Measurements from ENCODE around the gene RNF151.
A peak's percentile ranks its signal among the peaks of the same experiment; 100 is the strongest.

Gene RNF151

GRCh38 chr16:1940273-1941161 lies 26.1 kb upstream of the RNF151 start:
- Histone ChIP-seq H4K12ac (ENCODE audit: low read depth, low read length) (no peak overlapping the region), H3K18ac (ENCODE audit: low read length) (no peak overlapping the region), H3K27me3 (ENCODE audit: insufficient read depth, low read length) (no peaks in the 10 kb centered on the region), H2AK5ac (ENCODE audit: low read length) (no peak overlapping the region), H3K4ac (ENCODE audit: low read depth, low read length) (no peak overlapping the region), H3K23ac (ENCODE audit: low read length) (no peak overlapping the region), H3K9me3 (ENCODE audit: insufficient read depth, low read depth, low read length) (peaks cover 5% of the 10 kb centered on the region), H4K8ac (ENCODE audit: low read depth, low read length) (no peak overlapping the region), H3K27ac (ENCODE audit: low read depth, low read length) (no peak overlapping the region), H2BK5ac (ENCODE audit: low read depth, low read length, poor library complexity) (no peak overlapping the region), H3K79me1 (ENCODE audit: low read length) (peaks cover 7% of the 10 kb centered on the region), H3K14ac (ENCODE audit: low read length) (no peak overlapping the region), H3K79me2 (ENCODE audit: control insufficient read depth, insufficient read depth, low read length, poor library complexity) (peaks cover 3% of the 10 kb centered on the region), H3K4me3 (ENCODE audit: low read depth, low read length) (no peak overlapping the region), H3K4me1 (ENCODE audit: control insufficient read depth in 1 of 2, insufficient read depth in 2 of 2, low read length in 2 of 2) (peaks cover 22 to 26% of the 10 kb centered on the region in 2 experiments), H4K91ac (ENCODE audit: low read depth, low read length) (no peak overlapping the region), H2AFZ (ENCODE audit: insufficient read depth, low read length, poor library complexity) (no peak overlapping the region), H3K36me3 (ENCODE audit: control insufficient read depth in 1 of 2, insufficient read depth in 2 of 2, low read length in 2 of 2) (peaks cover 24 to 27% of the 10 kb centered on the region in 2 experiments), H2BK120ac (ENCODE audit: insufficient read depth, low read length, poor library complexity) (no peak overlapping the region), H3K9ac (ENCODE audit: low read length) (no peak overlapping the region), H3K4me2 (ENCODE audit: low read length) (no peak overlapping the region), H2BK12ac (ENCODE audit: low read length) (no peak overlapping the region)
- WGBS (ENCODE audit: extremely low coverage, insufficient coverage, insufficient read length): no CpG with 5 or more reads among the region's 23 CpGs
- peak; percentile 78 to 80 for DNase-seq

DNA sequence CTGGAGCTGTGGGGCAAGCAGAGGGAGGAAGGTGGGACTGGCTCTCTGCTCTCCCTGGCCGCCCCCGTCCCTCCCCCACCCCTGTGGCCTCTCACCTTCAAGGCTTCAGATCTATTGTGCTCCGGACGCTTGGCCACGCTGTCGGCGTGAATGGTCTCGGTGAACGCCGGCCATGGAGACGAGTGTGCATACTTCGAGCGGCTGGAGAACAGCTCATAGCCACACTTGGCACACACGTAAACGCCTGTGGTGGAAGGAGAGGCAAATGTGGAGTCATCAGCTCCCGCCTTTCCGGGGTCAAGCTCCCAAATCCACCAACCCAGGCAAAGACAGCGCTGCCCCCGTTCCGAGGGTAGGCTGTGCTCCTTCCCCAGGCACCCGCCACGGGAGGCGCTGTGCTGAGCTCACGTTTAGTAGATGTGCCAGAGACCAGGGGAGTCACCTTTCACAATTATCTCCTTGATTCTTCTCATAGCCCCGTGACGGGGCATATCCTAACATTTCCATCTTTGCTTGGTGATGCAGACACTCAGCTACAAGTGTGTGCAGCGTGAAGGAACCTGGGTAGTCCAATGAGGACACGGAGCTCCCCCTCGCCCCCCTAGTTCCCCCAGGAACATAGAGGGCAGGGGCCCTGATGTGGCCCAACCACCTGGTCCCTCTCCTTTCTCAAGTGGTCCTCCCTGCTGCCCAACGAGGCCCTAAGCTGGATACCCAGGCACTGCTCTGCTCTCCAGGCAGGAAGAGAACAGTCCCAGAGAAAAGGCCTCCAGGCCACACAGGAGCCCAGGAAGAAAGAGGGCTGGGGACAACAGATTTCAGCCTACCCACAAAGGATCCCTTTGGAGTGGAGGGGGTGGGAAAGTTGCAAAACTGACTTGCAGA lies 25.3 kb upstream of the RNF151 start:
- Histone ChIP-seq H4K12ac (ENCODE audit: low read depth, low read length) (no peak overlapping the region), H3K27me3 (ENCODE audit: insufficient read depth, low read length) (no peaks in the 10 kb centered on the region), H3K9me3 (ENCODE audit: insufficient read depth, low read depth, low read length) (peaks cover 7% of the 10 kb centered on the region), H4K8ac (ENCODE audit: low read depth, low read length) (peak overlapping the region; percentile 32), H3K36me3 (ENCODE audit: control insufficient read depth in 1 of 2, insufficient read depth in 2 of 2, low read length in 2 of 2) (peaks cover 24 to 27% of the 10 kb centered on the region in 2 experiments), H2BK12ac (ENCODE audit: low read length) (no peak overlapping the region), H4K91ac (ENCODE audit: low read depth, low read length) (peak overlapping the region; percentile 21), H3K79me1 (ENCODE audit: low read length) (peaks cover 7% of the 10 kb centered on the region), H3K4me2 (ENCODE audit: low read length) (peak overlapping the region; percentile 92), H3K27ac (ENCODE audit: low read depth, low read length) (peak overlapping the region; percentile 39), H3K79me2 (ENCODE audit: control insufficient read depth, insufficient read depth, low read length, poor library complexity) (peaks cover 3% of the 10 kb centered on the region), H3K9ac (ENCODE audit: low read length) (no peak overlapping the region), H2AK5ac (ENCODE audit: low read length) (no peak overlapping the region), H3K23ac (ENCODE audit: low read length) (no peak overlapping the region), H2BK5ac (ENCODE audit: low read depth, low read length, poor library complexity) (peak overlapping the region; percentile 6), H3K18ac (ENCODE audit: low read length) (peak overlapping the region; percentile 34), H3K4me3 (ENCODE audit: low read depth, low read length) (no peak overlapping the region), H3K4ac (ENCODE audit: low read depth, low read length) (peak overlapping the region; percentile 2), H2BK120ac (ENCODE audit: insufficient read depth, low read length, poor library complexity) (no peak overlapping the region), H3K14ac (ENCODE audit: low read length) (no peak overlapping the region), H2AFZ (ENCODE audit: insufficient read depth, low read length, poor library complexity) (no peak overlapping the region), H3K4me1 (ENCODE audit: control insufficient read depth in 1 of 2, insufficient read depth in 2 of 2, low read length in 2 of 2) (peaks cover 22 to 26% of the 10 kb centered on the region in 2 experiments)
- no CpG with 5 or more reads among the region's 30 CpGs for WGBS (ENCODE audit: extremely low coverage, insufficient coverage, insufficient read length)
- DNase-seq: peak; percentile 83

DNA sequence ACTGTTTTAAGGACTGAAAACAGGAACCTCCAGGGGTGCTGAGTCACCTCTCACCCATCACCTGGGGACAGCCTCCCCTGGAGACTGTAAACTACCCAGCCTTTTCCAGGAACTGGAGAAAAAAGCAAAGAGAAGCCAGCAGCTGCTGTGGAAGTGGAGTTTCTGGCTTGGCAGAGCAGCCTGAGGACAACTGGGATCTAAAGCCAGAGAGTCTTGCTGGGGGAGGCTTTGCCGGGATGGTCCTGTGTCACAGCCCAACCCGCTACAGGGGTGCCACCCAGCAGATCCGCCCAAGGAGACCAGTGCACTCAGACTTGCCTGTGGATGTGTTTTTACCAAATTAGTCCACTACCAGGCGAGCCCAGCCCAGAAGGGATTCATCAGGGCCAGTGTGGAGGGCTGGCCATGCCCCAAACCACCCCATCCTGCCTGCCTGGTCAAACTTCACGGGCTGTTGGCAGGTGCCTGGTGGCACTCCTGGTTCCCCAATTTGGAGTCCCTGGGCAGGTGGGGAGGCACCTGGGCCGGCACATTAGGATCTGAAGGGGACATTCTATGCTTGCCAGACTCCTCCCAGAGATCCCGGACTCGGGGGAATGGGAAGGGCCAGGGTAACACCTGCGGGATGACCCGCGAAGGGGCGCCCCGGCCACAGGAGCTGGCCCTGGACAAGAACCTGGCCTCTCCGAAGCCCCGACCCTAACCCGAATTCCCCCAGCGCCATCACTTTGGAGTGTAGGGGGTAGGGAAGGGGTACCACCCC lies 24.4 kb upstream of the RNF151 start:
- peak overlapping the region; percentile 76 for H3K14ac ChIP-seq (ENCODE audit: low read length)
- no peak overlapping the region for H3K4ac ChIP-seq (ENCODE audit: low read depth, low read length)
- peak overlapping the region; percentile 73 for H3K9ac ChIP-seq (ENCODE audit: low read length)
- peak overlapping the region; percentile 90 for H4K8ac ChIP-seq (ENCODE audit: low read depth, low read length)
- peak overlapping the region; percentile 35 for H2BK120ac ChIP-seq (ENCODE audit: insufficient read depth, low read length, poor library complexity)
- H2BK5ac ChIP-seq (ENCODE audit: low read depth, low read length, poor library complexity): peak overlapping the region; percentile 35
- peak overlapping the region; percentile 75 for H3K18ac ChIP-seq (ENCODE audit: low read length)
- peaks cover 3% of the 10 kb centered on the region for H3K79me2 ChIP-seq (ENCODE audit: control insufficient read depth, insufficient read depth, low read length, poor library complexity)
- DNase-seq: peak; percentile 79 to 87
- no CpG with 5 or more reads among the region's 17 CpGs for WGBS (ENCODE audit: extremely low coverage, insufficient coverage, insufficient read length)
- H3K4me3 ChIP-seq (ENCODE audit: low read depth, low read length): peak overlapping the region; percentile 84
- H3K79me1 ChIP-seq (ENCODE audit: low read length): peaks cover 7% of the 10 kb centered on the region
- H2AK5ac ChIP-seq (ENCODE audit: low read length): no peak overlapping the region
- peak overlapping the region; percentile 88 for H4K91ac ChIP-seq (ENCODE audit: low read depth, low read length)
- H3K4me2 ChIP-seq (ENCODE audit: low read length): peak overlapping the region; percentile 92
- peaks cover 22 to 26% of the 10 kb centered on the region in 2 experiments for H3K4me1 ChIP-seq (ENCODE audit: control insufficient read depth in 1 of 2, insufficient read depth in 2 of 2, low read length in 2 of 2)
- no peak overlapping the region for H2BK12ac ChIP-seq (ENCODE audit: low read length)
- H3K36me3 ChIP-seq (ENCODE audit: control insufficient read depth in 1 of 2, insufficient read depth in 2 of 2, low read length in 2 of 2): peaks cover 24 to 27% of the 10 kb centered on the region in 2 experiments
- peaks cover 7% of the 10 kb centered on the region for H3K9me3 ChIP-seq (ENCODE audit: insufficient read depth, low read depth, low read length)
- H2AFZ ChIP-seq (ENCODE audit: insufficient read depth, low read length, poor library complexity): peak overlapping the region; percentile 61
- H3K27me3 ChIP-seq (ENCODE audit: insufficient read depth, low read length): no peaks in the 10 kb centered on the region
- H3K23ac ChIP-seq (ENCODE audit: low read length): no peak overlapping the region
- H3K27ac ChIP-seq (ENCODE audit: low read depth, low read length): peak overlapping the region; percentile 39
- H4K12ac ChIP-seq (ENCODE audit: low read depth, low read length): peak overlapping the region; percentile 9
